Endothelial cell of hepatic sinusoid (primary cell): ENCODE data around the gene BABAM2.

Source experiments
- in situ Hi-C: cut with HindIII; loops from 2 replicates; pipeline ENCODE4 v1.10.0; 2017; ENCODE audit warnings: low sequenced_read_pairs

Gene BABAM2

DNA sequence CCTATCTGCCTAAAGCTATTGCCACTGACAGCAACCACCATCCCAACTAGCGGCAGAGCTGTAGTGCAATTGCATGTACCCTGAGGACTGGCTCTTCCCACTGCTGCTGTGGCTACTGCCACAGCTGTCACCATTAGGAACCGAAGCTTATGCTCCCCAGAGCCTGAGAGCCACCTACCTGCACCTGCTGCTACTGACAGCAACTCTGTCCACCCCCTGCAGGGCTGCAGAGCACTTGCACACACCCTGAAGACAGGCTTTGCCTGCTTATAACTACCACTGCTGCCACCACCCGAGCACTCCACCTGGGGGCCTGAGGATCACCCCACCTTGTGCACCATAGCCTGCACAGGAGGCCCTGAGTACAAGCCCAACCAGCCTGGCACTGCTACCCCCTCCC is 284.5 kb downstream of the BABAM2 start:
- in situ Hi-C loops = no loop called here

DNA sequence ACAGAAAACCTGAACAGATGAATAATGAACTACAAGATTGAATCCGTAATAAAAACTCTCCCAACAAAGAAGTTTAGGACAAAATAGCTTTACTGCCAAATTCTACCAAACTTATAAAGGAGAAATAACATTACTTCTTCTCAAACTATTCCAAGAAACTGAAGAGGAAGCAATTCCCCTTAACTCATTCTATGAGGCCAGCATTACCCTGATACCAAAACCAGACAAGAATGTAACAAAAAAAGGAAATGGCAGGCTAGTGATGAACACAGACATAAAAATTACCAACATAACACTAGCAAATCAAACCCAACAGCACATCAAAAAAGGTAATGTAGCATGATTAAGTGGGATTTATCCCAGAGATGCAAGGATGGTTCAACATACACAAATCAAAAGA is 288.4 kb downstream of the BABAM2 start:
- in situ Hi-C loops = no loop called here

DNA sequence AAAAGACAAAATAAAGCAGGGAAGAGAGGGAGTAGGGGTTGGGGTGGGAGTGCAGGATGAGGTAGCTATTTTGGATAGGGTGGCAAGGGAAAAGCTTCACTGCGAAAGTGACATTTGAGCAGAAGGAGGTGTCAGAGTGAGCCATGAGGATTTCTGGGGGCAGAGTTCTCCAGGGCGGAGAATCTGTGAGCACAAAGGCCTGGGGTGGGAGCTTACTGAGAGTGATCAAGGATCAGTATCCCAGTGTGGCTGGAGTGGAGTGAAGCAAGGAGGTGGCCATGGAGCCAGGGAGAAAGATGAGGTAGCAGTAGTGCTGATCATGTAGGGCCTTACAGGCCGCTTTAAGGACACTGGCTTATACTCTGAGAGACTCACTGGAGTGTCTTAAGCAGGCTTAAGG is 291.3 kb downstream of the BABAM2 start:
- in situ Hi-C loops = no loop called here

DNA sequence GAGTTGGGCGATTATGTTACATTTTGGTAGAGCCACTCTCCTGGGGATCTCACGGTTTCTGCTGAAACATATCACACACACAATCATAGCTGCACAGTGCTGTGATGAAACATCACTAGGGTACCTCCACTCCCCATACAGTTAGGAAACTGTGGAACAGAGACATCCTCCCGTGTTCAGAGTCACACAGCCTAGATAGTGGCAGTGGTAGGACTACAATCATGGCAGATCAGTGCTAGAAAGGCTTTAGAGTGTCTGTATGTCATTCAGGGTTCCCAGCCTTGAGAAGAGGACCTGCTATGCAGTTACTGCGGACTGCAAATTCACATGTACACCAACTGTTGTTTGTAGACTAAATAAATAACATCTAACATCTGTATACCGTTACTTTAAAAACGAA is 291.8 kb downstream of the BABAM2 start:
- in situ Hi-C loops = no loop called here

DNA sequence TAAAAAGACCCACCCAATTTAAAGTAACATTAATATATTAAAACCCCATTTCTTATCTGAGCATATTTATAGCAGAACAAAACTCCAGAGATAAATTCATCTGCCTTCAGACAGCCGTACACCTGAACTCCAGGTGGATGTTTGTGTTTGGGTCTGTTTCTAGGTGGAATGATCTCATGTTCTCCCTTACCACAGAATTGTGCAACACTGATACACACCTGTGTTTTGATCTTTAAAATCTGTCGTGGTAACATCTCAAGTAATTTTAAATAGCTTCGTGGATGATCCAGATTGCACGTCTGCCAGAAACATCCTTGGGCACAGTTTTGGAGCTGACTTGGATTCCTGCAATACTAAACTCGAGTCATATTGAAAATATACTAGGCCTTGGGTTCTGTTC is 294.6 kb downstream of the BABAM2 start:
- in situ Hi-C loops = no loop called here

DNA sequence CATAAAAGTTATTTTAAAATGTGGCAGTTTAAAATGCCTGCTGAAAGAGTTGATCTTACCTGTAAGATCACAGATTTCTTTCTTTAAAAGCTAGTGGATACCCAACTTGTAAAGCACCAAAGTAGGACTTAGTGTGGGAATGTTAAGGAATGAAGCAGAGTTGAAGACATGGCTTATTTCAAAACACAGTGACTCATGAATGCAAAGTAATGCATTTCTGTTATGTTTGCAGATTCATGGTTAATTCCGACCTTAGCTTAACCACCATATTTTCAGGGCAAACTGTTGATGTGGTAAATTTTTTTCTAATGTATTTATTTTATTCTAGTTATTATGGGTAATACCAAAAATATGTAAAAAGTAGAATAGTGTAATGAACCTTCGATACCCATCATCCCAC is 295.4 kb downstream of the BABAM2 start:
- in situ Hi-C loops = no loop called here

DNA sequence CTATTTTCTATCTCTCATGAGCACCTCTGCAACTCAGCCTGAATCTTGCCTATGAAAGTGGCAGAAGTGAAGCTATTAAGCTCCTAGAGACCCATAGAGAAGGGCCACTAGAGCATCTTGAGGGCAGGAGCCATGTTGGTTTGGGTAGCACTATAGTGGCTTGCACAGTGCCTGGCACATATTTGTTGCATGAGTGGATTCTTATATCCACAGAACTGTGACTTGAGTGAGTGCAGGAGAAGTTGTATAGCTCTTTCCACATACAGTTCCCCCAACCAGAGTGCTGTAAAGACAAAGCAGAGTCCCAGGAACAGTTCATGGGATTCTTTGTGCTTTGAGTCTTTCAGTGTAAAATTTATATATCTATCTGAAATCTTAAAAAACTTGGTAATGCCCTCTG is 296.7 kb downstream of the BABAM2 start:
- in situ Hi-C loops = no loop called here

DNA sequence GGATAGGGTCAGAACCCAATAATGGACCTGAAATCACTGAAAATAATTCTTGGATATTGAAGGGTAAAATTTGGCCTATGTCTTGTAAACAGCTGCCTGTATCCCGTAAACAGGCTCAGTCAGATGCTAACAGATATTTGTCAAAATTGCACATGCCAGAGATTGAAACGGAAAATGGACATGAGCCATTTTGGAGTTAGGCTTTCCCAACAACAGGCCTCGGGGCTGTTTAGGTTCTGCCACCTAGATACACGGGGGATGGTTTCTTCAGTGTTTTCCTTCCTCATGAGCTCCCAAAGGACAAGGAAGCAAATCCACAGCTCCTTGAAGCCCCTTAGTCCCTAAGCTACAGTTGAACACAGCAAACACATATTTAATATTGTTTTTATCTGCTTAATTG is 297.9 kb downstream of the BABAM2 start:
- in situ Hi-C loops = no loop called here

DNA sequence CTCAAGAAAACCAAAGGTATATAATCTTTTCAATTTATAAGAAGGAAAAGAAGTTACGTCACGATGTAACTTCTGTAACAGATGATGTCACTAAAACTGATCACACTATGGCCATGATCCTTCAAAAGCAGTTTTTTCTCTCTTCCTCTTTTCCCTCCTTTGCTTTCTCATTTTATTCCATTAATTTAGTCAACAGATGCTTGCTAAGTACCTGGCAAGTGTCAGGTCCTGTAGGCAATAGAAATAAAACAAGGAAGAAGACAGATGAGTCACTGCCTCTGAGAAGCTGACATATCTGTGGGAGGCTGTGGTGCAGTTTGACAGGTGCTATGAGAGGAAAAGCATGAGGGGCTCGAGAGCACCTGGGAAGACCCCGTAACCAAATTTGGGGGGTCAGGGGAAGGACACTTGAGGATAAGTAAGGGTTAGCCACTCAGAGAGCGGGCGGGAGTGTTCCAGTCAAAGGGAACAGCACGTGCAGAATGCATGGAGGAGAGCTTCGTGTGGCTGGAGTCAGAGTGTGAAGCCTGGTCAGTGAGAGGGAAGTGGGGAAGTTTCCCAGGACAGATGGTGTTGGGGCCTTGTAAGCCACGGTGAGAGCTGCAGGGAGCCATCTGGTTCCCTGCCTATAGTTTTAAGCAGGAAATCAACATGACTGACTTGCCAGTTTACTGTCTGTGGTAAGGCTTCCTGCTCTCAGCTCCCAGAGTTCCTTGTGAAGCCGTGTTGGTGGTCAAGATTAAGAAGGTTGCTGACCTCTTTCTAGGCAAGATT is 303.3 kb downstream of the BABAM2 start:
- in situ Hi-C loops = no loop called here

DNA sequence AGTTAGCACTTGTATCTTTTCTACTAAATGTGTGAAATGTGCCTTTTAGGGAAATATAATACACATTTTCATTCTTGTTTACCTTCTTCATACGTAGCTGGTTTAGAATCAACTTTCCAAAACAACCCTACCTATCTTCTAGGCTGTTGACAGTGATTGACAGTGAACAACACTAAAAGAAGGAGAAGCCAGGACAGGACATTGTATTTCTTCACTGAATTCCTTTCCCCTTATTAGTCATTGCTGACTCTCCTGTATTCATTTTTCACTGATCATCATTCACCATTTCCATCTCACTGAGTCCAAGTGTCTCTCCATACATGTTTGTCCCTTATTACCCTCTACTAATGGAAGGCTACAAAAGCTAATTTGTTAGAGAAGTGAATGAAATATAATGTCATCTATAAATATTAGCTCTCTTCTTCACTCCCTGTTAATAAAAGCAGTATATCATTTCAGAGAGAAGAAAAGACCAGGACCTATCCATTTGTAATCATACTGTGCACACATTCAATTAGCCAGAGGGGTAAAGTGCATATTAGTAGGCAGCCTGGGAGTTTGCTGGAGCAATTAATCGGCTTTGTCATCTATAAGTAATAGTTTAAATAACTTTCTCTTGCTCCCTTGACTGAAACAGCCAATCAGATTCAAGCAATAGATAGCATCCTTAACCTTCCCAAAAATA is 309.6 kb downstream of the BABAM2 start:
- in situ Hi-C loops = no loop called here

DNA sequence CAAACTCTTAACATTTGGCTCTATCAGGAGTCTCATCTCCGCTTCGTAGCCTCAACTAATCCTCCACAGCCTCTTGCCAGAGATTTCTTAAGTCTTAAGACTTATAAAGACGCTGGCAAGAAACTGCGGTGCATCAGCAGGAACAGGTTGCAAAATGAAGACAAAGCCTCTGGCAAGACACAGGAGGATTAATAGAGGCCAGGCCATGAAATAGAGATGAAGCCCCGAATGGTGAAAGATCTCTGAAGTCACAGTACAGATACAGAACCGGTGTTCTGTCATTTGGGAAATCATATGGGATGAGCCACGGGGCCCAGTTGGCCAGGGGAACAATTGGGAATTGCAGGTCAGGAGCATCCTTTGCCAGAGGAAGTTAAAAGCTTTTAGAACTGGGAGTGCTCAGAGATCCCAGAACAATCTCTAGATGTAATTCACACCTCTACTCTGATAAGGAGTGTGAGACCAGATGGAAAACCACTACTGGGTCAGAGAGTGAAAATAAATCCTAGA is 311.2 kb downstream of the BABAM2 start:
- in situ Hi-C loops = no loop called here

DNA sequence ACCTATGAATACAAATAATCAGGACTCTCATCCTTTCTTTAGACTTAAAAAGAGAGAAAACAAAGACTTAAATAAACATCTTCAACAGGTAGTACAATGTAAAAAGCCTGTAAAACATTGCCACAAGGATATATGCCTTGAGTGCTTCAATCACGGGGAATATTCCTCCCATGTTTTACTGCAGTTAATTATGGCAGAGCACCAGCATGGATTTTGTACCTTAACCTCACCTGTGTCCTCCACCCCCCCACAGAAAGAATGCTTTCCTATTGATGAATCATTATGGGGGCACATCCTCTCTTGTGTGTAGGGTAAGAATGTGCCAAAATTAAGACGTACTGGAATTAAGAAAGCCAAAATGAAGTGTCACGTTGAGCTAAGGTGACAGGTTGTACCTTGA is 312.2 kb downstream of the BABAM2 start:
- in situ Hi-C loops = no loop called here

DNA sequence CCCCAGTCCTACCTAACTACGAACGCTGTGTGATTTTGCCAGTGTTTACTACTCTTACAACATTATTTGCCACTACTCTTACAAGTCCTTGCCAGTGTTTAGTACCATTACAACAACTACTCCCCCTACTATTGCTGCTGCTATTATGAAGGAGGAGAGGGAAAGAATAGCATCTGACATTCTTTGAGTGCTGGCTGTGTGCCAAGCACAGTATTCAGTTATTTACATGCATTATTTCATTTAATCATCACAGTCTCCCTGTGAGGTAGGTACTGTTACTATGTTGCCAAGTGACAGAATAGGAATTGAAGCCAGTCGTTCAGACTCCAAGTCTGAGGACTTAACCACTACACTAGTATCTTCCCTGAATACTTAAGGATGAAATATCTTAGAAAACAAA is 316.2 kb downstream of the BABAM2 start:
- in situ Hi-C loops = no loop called here

DNA sequence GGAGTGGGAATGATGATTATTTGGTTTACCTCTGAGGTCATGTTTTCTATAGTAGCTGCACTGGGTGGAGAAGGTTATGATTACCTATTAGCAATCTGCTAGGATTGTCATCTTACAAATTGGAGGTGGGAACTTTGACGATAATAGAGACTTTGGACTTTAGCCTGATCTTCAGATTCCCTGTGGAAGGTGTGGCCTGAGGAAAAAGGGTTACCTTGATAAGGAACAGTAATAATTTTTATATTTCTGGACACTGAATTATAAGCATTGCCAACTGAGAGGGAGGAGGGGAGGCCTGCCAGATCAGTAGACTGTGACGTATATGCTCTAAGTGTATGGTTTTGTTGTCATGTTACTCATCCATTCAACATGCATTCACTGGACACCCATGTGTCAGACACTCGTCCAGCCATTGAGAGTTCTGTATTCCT is 318.7 kb downstream of the BABAM2 start:
- in situ Hi-C loops = no loop called here

DNA sequence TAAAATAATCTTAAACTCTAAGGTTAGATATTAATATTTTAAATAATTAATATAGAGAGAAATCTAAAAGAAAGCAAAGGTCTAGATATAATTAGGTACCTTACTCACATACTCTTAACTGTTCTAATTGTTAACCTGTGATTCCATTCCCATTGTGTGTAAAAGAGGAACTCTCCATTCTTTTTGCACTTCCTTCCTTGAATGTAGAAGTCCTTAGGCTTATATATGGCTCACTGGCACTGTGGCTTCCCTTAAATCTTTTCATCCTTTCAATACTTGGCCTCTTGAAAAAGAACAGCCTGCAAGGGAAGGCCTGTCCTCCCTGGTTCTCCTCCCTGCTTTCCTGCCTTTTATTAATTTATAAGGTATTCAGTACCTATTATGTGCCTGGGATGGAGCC is 319.3 kb downstream of the BABAM2 start:
- in situ Hi-C loops = no loop called here

DNA sequence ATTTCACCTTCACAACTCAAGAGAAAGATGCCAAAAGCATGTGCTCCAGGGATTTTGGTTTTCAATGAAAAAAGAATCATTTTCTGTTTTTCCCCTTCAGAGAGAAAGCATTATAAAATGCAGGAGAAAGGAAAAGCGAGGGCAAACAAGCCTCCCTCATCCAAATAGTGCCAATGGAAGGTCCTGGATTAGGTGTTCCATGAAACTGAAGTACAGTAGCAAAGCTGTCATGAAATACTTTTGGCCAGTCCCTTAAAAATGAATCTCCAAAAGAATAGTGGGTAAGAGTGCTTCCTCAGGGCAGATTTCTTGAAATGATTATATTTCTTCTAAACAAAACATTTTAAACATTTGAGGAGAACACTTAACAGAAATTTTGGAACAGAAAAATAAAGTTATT is 320.0 kb downstream of the BABAM2 start:
- in situ Hi-C loops = no loop called here

DNA sequence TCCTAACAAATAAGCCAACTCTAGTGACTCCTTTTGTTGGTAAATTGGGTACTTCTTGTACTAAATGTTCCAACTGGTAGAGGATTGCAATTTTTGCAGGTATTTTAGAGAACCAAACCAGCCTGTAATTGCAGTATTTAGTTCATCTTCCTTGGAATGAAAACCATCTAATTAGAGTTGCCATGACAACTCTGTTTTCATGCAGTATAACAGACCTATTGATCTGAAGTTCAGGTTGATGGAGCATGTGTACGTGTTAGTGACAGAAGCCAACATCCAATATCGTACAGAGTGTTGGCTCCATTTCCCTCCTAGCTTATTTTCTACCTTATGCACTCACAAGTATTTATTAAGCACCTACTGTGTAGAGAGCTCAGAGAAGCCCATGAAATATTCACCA is 325.8 kb downstream of the BABAM2 start:
- in situ Hi-C loops = no loop called here

DNA sequence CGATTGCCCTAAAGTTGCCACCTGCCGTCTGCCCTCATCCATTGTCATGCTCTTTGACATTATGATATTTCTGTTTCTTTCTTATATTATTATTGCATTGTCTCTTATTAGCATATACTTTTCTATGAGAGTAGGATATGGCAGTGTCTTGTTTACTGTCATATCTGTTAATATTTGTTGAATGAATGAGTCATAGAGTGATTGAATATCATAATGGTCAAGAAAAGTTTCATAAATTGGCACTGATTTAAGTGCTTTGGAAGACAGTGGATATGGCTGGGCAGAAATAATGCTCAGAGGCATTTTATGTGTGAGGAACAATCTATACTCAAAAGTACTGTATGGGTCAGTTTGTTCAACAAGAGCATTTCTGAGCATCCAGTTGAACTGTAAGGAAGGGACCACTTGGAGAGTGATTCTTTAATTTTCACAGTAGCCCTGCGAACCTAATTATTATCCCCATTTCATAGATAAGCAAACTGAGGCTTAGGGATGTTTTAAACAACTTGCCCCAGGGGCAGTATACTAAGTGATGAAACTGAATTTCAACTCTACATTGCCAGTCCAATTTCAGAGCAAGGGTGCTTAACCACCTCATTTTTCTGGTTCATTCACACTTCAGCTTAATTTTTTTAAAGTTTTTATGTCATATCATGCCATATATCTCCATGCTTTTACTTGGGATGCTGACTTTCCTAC is 326.7 kb downstream of the BABAM2 start:
- in situ Hi-C loops = no loop called here

DNA sequence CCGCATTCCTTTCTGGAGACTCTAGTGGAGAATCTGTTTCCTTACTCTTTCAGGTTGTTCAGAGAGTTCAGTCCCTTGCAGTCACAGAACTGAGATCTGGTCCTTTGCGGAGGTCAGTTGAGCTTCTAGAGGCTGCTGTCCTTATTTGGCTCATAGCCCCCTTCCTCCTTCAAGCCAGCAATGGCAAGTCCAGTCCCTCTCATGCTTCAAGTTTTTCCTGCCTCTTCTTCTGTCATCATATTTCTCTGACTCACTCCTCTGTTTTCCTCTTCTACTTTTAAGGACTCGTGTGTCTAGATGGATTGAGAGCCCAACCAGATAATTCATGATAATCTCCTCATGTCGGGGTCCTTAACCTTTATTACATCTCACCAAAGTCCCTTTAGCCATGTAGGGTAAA is 328.6 kb downstream of the BABAM2 start:
- in situ Hi-C loops = no loop called here

DNA sequence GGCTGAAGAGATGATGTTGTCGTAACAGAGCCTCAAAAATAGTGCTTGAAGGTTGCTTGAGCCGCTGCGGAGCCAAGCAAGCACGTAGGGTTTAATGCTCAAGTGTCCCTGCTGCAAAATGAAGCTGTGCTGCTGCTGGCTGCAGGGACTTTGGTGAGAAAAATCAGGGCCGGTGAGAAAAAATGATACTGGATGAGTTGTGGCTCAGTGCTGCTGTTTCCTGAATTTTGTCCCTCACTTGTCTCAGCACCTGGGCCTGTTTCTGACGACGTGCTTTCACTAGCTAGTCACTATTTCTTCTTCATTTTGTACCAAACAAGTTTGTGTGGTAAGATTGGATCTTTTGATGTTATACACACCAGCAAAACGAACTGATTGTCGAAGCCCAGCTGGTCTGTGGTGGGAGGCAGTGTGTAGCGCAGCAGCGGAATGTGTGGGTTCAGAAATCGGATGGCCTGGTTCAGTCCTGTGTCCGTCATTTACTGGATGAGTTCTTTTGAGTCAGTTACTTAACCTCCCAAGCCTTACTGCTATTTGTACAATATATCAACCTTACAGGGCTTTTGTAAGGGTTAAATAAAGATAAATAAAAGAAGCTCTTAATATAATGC is 329.3 kb downstream of the BABAM2 start:
- in situ Hi-C loops = no loop called here
